GM19438 (cell line): ENCODE data around the gene NCOA4.
A peak's percentile ranks its signal among the peaks of the same experiment; 100 is the strongest.
"Not testable (repeated sequence)": the region's sequence is repeated elsewhere in the genome, so short reads cannot be mapped to it uniquely, and the experiment has no call there.

Experiments used
- ATAC-seq: cut with Tn5 transposase; IDR thresholded peaks from one replicate; pipeline ENCODE4 v1.9.1; 2021; ENCODE audit warnings: low read depth; ENCODE audit not compliant: unreplicated experiment

NCOA4 gene

DNA sequence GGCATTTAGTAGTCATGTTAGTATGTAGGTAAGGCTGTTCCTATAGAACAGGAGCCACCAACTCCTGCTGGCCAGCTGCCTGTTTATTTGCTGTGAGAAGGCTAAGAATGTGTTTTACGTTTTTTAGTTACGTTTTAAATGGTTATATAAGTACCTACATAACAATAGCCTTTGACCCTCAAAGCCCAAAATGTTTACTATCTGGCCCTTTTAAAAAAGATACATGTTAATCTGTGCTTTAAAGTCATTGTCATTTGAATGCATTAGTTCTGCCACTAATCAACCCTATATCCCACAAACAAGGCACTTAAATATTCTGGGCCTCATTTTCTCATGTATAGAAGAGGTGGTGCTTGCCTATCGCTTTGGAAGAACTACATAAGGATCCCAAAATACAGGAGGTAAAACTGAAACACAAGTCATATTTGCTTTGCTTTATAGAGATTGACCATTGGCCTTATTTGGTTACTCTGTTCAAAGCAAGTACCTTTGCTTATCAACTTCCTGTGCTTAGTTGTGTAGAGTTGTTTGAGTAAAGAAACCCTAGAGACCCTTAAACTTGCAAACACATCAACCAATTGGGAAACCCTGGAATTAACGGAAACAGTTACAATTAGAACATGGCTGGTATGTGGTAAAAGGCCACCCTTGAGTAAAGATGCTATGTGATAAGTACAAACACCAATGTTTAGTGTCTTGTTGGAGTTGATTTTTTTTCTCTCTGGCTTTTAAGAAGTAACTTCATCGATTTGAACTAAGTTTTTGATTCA is 32.2 kb downstream of the NCOA4 start:
- ATAC-seq, result no peak

DNA sequence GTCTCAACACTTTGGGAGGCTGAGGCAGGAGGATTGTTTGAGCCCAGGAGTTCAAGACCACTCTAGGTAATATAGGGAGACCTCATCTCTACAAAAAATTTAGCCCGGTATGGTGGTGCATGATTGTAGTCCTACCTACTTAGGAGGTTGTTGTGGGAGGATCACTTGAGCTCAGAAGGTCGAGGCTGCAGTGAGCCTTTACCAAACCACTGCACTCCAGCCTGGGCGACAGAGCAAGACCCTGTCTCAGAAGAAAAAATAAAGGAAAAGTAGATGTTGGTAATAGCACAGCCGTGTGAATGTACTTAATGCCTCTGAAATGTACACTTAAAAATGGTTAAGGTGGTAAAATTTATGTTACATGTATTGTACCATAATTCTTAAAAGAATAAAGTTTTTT is 32.9 kb downstream of the NCOA4 start:
- no peak for ATAC-seq

DNA sequence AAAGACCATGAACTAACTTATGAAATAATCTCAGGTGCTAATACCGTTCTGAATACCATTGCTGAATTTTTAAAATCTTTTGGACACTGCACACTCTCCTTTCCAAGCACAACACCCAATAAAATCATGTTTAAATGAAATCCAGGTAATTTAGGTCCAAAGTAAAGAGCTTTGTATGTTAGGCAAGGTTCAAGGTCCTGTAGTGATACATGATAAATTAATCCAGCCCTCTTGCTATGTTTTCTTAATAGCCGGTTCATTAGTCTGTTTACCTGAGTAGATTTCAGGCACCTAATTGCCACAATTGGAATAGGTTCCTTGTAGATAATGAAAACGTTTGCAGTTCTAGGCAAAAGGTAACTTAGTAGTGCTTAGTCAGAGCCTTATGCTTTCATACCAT is 44.8 kb downstream of the NCOA4 start:
- not testable (repeated sequence) for ATAC-seq

- ATAC-seq, result not testable (repeated sequence)
Measured at GRCh38 chr10:45984473-45984872, 46.0 kb downstream of the NCOA4 start.

DNA sequence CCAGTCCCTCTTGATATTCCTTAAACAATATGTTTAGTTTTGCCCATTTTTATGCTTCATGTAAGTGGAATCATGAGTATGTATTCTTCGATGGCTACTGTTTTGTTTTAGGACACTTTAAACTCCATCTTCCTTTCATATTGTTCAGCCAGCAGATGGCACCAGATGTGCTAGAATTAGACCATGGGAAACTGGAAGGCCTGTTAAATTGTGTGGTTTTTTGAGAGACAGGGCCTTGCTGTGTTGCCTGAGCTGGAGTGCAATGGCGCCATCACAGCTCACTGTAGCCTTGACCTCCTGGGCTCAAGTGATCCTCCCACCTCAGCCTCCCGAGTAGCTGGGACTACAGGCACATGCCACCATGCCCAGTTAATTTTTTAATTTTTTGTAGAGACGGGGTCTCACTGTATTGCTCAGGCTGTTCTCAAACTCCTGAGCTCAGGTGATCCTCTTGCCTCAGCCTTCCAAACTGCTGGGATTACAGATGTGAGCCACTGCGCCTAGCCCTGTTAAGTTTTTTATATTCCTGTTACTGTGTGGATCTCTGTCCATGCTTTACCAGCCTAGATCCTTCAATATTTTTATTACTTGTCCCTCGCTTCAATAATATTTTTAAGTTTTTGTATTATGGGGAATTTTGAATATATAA is 46.8 kb downstream of the NCOA4 start:
- ATAC-seq, result not testable (repeated sequence)

- ATAC-seq, result not testable (repeated sequence)
Measured at GRCh38 chr10:45981367-45981766, 49.1 kb downstream of the NCOA4 start.

GRCh38 chr10:45978554-45978953 is 51.9 kb downstream of the NCOA4 start:
- not testable (repeated sequence) for ATAC-seq

DNA sequence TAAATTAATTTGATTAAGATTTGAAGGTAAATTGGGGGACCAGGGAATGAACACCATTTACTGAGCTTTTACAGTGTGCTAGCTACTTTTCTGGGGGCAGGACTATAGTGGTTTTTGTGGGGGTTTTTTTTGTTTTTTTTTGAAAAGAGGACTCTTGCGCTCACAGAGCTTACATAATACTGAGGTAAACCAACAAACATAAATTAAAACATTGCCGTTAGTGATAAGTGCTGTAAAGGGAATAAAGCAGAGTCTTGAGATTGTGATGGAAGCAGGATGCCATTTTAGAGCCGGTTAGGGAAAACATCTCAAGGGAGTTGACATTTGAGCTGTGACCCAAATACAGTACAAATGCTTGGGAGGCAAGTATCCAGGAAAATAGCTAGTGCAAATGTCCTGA is 56.4 kb downstream of the NCOA4 start:
- ATAC-seq, result not testable (repeated sequence)

DNA sequence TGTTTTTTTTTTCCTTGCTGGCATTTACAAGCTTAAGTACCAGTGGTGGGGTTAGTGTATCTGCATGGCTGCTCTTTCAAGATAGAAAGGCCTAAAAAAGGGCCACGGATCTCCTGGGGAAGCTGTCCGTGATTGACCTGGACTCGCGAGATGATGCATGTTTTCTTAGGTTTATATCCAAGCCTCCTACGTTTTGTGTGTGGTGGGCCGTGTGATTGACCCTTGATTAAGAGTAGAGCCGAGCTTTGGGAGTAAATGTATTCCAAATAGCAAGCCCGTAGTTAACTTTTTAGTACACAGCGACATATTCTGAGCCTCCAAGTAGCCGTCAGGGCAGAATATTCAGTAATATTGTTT is 57.6 kb downstream of the NCOA4 start:
- ATAC-seq, result peak; percentile 18

DNA sequence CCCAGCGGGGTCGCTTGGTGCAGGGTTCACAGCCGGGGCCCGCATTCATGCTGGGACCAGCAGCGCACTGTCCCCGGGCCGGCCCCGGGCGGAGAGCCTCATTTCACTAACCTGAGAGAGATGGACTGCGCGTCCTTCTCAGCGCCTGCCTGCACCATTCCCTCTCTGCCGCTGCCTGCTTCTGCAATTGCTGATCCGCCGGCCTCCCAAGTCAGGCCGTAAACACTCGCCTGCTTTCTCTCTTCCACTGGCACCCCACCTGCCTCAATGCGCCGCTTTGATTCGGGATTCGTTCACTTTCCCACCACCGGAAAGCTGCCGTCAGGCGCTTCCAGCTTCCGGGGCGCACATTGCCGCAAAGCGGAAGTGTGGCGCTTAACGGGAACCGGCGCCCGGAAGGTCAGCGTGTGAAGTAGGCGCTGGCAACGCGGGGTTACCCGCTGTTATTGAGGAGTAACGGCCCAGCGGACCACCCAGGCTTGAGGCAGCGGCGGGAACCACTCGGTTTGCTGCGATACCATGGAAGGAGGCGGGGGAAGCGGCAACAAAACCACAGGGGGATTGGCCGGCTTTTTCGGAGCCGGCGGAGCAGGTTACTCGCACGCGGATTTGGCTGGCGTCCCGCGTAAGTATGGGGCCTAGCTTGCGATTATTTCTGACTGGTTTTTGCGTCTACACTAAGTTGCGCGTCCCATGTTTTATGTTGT is 58.2 kb downstream of the NCOA4 start, which contains the start of gene TIMM23:
Gene TIMM23, plus strand, starts transcription at position 384 of the 707 bp plus-strand sequence. Its CDS starts 136 bp downstream, at position 520.
- ATAC-seq, result peak; percentile 59

DNA sequence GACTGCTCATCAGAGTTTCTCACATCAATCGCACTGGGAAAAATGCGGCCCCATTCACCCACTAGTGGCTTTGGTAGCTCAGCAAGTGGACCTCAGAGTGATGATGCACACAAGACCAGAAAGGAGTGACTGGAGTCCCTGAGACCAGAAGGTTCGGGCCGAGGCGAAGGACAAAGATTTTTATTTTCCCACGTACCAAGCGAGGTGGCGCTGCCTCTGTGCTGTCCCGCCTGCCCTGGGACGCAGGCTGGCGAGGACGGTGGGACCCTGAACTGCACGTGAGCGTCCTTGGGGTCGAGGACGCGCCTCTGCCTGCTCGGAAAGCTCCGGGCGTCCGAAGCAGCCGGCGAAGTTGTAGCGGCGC is 58.7 kb downstream of the NCOA4 start:
- ATAC-seq, result peak; percentile 39

DNA sequence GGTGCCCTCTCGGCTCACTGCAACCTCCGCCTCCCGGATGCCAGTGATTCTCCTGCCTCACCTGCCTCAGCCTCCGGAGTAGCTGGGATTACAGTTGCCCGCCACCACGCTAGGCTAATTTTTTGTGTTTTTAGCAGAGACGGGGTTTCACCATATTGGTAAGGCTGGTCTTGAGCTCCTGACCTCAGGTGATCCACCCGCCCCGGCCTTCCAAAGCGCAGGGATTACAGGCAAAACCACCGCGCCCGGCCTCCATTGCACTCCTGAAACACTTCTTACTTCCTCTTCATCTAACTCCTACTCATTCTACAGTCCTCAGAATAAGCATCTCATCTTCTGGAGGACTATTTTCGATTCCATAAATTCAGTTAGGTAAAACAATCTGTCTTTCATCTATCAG is 59.4 kb downstream of the NCOA4 start:
- ATAC-seq, result not testable (repeated sequence)

GRCh38 chr10:45962686-45963452 is 67.6 kb downstream of the NCOA4 start:
- ATAC-seq, result not testable (repeated sequence)

GRCh38 chr10:45957928-45958327 is 72.5 kb downstream of the NCOA4 start:
- ATAC-seq, result not testable (repeated sequence)

DNA sequence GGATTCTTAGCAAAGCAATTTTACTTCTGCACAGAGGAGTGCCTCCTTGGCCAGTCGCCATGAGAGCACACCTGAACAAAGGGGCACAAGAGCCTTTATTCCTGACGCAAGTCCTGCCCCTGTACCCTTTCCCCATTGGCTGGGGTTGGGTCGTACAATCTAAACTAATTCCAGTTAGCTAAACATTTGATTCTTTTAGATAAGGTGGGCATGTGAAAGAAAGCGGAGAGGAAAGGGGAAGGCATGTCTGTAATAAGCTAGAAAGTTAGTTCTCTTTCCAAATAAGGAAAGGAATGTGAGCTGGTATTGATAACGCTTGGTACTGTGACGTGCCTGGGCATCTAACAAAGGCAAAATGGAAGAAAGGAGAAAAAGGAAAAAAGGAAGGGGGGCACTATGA is 73.8 kb downstream of the NCOA4 start:
- not testable (repeated sequence) for ATAC-seq
